K562 (cell line): ENCODE results near the gene NABP2.

Experiments used
- CBX1 ChIP-seq: sonication (generic); IDR thresholded peaks from 2 replicates; pipeline ENCODE4 v1.6.1; 2016; ENCODE audit warnings: antibody characterized with exemption, low read depth, mild to moderate bottlenecking
- POU5F1 ChIP-seq: fragments of 150-350 bp; IDR thresholded peaks from 2 replicates; pipeline ENCODE4 v1.6.1; 2014; ENCODE audit warnings: borderline replicate concordance, low read length, low read depth, mild to moderate bottlenecking; ENCODE audit not compliant: partially characterized antibody

DNA sequence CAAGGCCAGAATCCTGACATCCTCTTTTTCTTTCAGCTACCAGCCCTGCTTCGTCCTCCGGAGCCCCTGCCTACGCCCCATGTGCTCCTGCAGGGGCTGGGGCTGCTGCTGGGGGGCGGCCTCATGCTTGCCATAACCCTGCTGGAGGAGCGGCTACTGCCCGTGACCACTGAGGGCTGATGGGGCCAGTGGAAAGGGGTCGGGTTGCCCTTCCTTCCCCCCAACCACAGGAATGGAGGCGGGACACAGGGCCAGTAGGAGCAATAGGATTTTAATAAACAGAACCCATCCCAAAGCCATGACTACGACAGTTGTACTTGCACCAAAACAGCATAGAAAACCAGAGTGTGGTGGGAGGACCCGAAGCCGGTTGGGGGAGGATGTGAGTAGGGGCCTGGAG lies 13.4 kb downstream of the NABP2 start:
- TF ChIP-seq POU5F1 = no peak
- no peak for TF ChIP-seq CBX1
